ENCODE results near the gene AATK.
A peak's percentile ranks its signal among the peaks of the same experiment; 100 is the strongest.

Gene AATK

GRCh38 chr17:81119223-81120148, 46.5 kb downstream of the AATK start:
- H2BK12ac ChIP-seq (ENCODE audit: low read length in 2 of 2), result peak overlapping the region; percentile 45 to 85
- H4K91ac ChIP-seq (ENCODE audit: low read length), result peak overlapping the region; percentile 60
- peaks cover 3 to 49% of the 10 kb centered on the region in 2 experiments for H3K27me3 ChIP-seq (ENCODE audit: control insufficient read depth in 1 of 2, insufficient read depth in 1 of 2, low read length in 2 of 2)
- DNase-seq, result peak; percentile 96
- 24% methylated on average over 77 of the region's 89 CpGs for WGBS
- H2AK5ac ChIP-seq (ENCODE audit: low read length, severe bottlenecking), result no peak overlapping the region
- H3K18ac ChIP-seq (ENCODE audit: low read depth in 1 of 2, low read length in 2 of 2), result peak overlapping the region; percentile 72 to 95
- peak overlapping the region; percentile 41 for H3K9ac ChIP-seq (ENCODE audit: low read length)
- peak overlapping the region in 1 of 2 experiments; percentile 67 for H3K23ac ChIP-seq (ENCODE audit: low read length in 2 of 2)
- H2BK120ac ChIP-seq (ENCODE audit: low read depth, low read length), result no peak overlapping the region
- H3K4me3 ChIP-seq (ENCODE audit: insufficient read depth in 1 of 2, low read depth in 1 of 2, low read length in 2 of 2), result peak overlapping the region; percentile 52 to 72
- H3K4ac ChIP-seq (ENCODE audit: low read depth in 1 of 2, low read length in 2 of 2), result peak overlapping the region; percentile 21 to 84
- peak overlapping the region; percentile 96 for H2AFZ ChIP-seq (ENCODE audit: low read depth, low read length)
- H3K79me1 ChIP-seq (replicated peaks; ENCODE audit: low read length, poor library complexity, severe bottlenecking), result no peaks in the 10 kb centered on the region
- H3K4me1 ChIP-seq (ENCODE audit: control insufficient read depth, insufficient read depth, low read depth, low read length), result peaks cover 24% of the 10 kb centered on the region
- H3K4me2 ChIP-seq (ENCODE audit: low read length, poor library complexity, severe bottlenecking), result peak overlapping the region; percentile 54
- H3K27ac ChIP-seq (ENCODE audit: low read length, poor library complexity, severe bottlenecking), result no peak overlapping the region
- no peaks in the 10 kb centered on the region for H3K9me3 ChIP-seq (ENCODE audit: control insufficient read depth, low read length)
- peaks cover 0 to 35% of the 10 kb centered on the region in 2 experiments for H3K36me3 ChIP-seq (ENCODE audit: control insufficient read depth in 1 of 2, insufficient read depth in 2 of 2, low read depth in 1 of 2, low read length in 2 of 2)
- H2BK5ac ChIP-seq (ENCODE audit: low read depth, low read length, poor library complexity, severe bottlenecking), result no peak overlapping the region
- H2BK15ac ChIP-seq (ENCODE audit: low read depth, poor library complexity, severe bottlenecking), result peak overlapping the region; percentile 8
- H4K8ac ChIP-seq (ENCODE audit: low read length), result peak overlapping the region; percentile 75
- H3K14ac ChIP-seq (ENCODE audit: low read length in 2 of 2), result peak overlapping the region in 1 of 2 experiments; percentile 98

- Histone ChIP-seq H3K27me3 (ENCODE audit: control insufficient read depth in 1 of 2, insufficient read depth in 1 of 2, low read length in 2 of 2) (peaks cover 3 to 41% of the 10 kb centered on the region in 2 experiments), H2BK120ac (ENCODE audit: low read depth, low read length) (no peak overlapping the region), H2AFZ (ENCODE audit: low read depth, low read length) (no peak overlapping the region), H3K14ac (ENCODE audit: low read length in 2 of 2) (peak overlapping the region in 1 of 2 experiments; percentile 46), H3K9ac (ENCODE audit: low read length) (peak overlapping the region; percentile 41), H2AK5ac (ENCODE audit: low read length, severe bottlenecking) (no peak overlapping the region), H2BK15ac (ENCODE audit: low read depth, poor library complexity, severe bottlenecking) (no peak overlapping the region), H3K23ac (ENCODE audit: low read length in 2 of 2) (peak overlapping the region in 1 of 2 experiments; percentile 32), H2BK12ac (ENCODE audit: low read length in 2 of 2) (no peak overlapping the region), H3K4ac (ENCODE audit: low read depth in 1 of 2, low read length in 2 of 2) (no peak overlapping the region), H3K4me3 (ENCODE audit: insufficient read depth in 1 of 2, low read depth in 1 of 2, low read length in 2 of 2) (peak overlapping the region in 1 of 2 experiments; percentile 72), H2BK5ac (ENCODE audit: low read depth, low read length, poor library complexity, severe bottlenecking) (no peak overlapping the region), H3K4me2 (ENCODE audit: low read length, poor library complexity, severe bottlenecking) (peak overlapping the region; percentile 7), H4K91ac (ENCODE audit: low read length) (peak overlapping the region; percentile 71), H3K27ac (ENCODE audit: low read length, poor library complexity, severe bottlenecking) (no peak overlapping the region), H3K36me3 (ENCODE audit: control insufficient read depth in 1 of 2, insufficient read depth in 2 of 2, low read depth in 1 of 2, low read length in 2 of 2) (peaks cover 0 to 41% of the 10 kb centered on the region in 2 experiments), H3K4me1 (ENCODE audit: control insufficient read depth, insufficient read depth, low read depth, low read length) (peaks cover 24% of the 10 kb centered on the region), H4K8ac (ENCODE audit: low read length) (peak overlapping the region; percentile 9), H3K18ac (ENCODE audit: low read depth in 1 of 2, low read length in 2 of 2) (peak overlapping the region in 1 of 2 experiments; percentile 84), H3K9me3 (ENCODE audit: control insufficient read depth, low read length) (no peaks in the 10 kb centered on the region), H3K79me1 (replicated peaks; ENCODE audit: low read length, poor library complexity, severe bottlenecking) (no peaks in the 10 kb centered on the region)
- DNase-seq, result no peak
- WGBS, result 87% methylated on average over 22 of the region's 24 CpGs
These were observed 47.5 kb downstream of the AATK start for GRCh38 chr17:81118308-81119221.

DNA sequence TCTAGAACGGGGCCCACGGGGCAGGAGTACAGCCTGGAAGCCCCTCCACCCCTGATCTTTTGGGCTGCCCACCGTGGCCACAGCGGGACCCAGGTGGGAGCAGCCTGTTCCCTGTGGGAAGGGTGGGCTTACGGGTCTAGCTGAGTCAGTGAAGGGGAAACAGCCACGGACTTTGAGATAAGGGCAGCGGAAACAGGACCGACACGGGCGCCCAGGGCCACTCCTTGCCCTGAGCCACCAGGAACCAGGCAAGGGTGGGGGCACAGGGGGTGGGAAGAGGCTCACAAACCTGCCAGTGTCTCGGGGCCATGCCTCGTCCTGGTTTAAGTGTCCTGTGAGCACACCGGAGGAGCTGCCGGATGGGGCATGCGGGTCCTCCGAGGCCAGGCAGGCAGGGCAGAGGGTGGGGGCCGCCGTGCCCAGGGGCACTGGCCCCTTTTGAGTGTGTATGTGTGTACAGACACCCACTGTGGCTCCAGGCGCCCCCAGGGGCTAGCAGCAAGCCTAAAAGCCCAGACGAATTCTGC, 48.3 kb downstream of the AATK start:
- no peak overlapping the region for H2BK5ac ChIP-seq (ENCODE audit: low read depth, low read length, poor library complexity, severe bottlenecking)
- no peak overlapping the region for H2AFZ ChIP-seq (ENCODE audit: low read depth, low read length)
- no peak overlapping the region for H3K4me2 ChIP-seq (ENCODE audit: low read length, poor library complexity, severe bottlenecking)
- no peak overlapping the region for H2AK5ac ChIP-seq (ENCODE audit: low read length, severe bottlenecking)
- no peak overlapping the region for H3K23ac ChIP-seq (ENCODE audit: low read length in 2 of 2)
- H3K36me3 ChIP-seq (ENCODE audit: control insufficient read depth in 1 of 2, insufficient read depth in 2 of 2, low read depth in 1 of 2, low read length in 2 of 2), result peaks cover 0 to 48% of the 10 kb centered on the region in 2 experiments
- H3K9ac ChIP-seq (ENCODE audit: low read length), result no peak overlapping the region
- H4K91ac ChIP-seq (ENCODE audit: low read length), result no peak overlapping the region
- H2BK120ac ChIP-seq (ENCODE audit: low read depth, low read length), result no peak overlapping the region
- no peak for DNase-seq
- H3K4ac ChIP-seq (ENCODE audit: low read depth in 1 of 2, low read length in 2 of 2), result no peak overlapping the region
- peaks cover 24% of the 10 kb centered on the region for H3K4me1 ChIP-seq (ENCODE audit: control insufficient read depth, insufficient read depth, low read depth, low read length)
- H3K14ac ChIP-seq (ENCODE audit: low read length in 2 of 2), result no peak overlapping the region
- no peak overlapping the region for H3K27ac ChIP-seq (ENCODE audit: low read length, poor library complexity, severe bottlenecking)
- peaks cover 1 to 35% of the 10 kb centered on the region in 2 experiments for H3K27me3 ChIP-seq (ENCODE audit: control insufficient read depth in 1 of 2, insufficient read depth in 1 of 2, low read length in 2 of 2)
- no peak overlapping the region for H2BK12ac ChIP-seq (ENCODE audit: low read length in 2 of 2)
- H3K4me3 ChIP-seq (ENCODE audit: insufficient read depth in 1 of 2, low read depth in 1 of 2, low read length in 2 of 2), result no peak overlapping the region
- H2BK15ac ChIP-seq (ENCODE audit: low read depth, poor library complexity, severe bottlenecking), result no peak overlapping the region
- no peaks in the 10 kb centered on the region for H3K9me3 ChIP-seq (ENCODE audit: control insufficient read depth, low read length)
- whole genome bisulfite sequencing, result 87% methylated on average over 20 of the region's 20 CpGs
- no peak overlapping the region for H3K18ac ChIP-seq (ENCODE audit: low read depth in 1 of 2, low read length in 2 of 2)
- no peak overlapping the region for H4K8ac ChIP-seq (ENCODE audit: low read length)
- no peaks in the 10 kb centered on the region for H3K79me1 ChIP-seq (replicated peaks; ENCODE audit: low read length, poor library complexity, severe bottlenecking)

Measured in mesenchymal stem cell (in vitro differentiated cells and primary cell).